Measurements from ENCODE around the gene EPB41L1.

GRCh38 chr20:36149469-36149868 lies 5.1 kb upstream of the EPB41L1 start:
- TF ChIP-seq CTCF (IDR thresholded peaks at IDR 0.05) (no peak), EP300 (IDR thresholded peaks at IDR 0.05) (no peak)
